ENCODE measurements around the gene STX11.

Gene STX11

DNA sequence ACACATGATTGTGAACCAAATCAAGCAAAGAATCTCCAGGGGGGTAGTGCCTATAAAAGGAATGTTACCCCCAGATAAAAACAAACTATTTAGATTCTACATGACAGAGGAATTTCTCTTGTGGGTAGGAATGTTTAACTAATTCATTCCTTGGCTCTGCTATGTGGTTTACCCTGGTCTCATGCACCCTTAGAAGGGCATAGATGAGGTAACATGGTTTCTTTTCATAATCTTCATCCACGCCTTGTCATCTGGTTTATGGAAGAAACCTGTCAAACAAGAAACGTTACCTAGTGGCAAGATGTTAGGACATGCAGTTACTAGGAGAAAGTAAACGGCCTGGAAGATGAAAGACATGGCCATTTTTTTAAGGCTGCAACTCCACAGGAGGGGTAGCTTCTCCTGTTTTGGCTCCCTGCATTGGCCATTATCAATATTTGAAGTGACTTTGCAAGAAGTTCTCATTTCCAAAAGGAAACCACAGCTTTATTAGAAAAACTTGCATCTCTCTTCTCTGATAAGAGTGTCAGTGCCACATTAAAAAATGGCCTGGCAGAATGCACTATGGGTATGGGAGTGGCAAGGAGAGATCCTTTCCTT lies 45.5 kb downstream of the STX11 start:
- no peak overlapping the region for H3K4me3 ChIP-seq (ENCODE audit: low read depth, low read length)
- TF ChIP-seq, protein P1, sequence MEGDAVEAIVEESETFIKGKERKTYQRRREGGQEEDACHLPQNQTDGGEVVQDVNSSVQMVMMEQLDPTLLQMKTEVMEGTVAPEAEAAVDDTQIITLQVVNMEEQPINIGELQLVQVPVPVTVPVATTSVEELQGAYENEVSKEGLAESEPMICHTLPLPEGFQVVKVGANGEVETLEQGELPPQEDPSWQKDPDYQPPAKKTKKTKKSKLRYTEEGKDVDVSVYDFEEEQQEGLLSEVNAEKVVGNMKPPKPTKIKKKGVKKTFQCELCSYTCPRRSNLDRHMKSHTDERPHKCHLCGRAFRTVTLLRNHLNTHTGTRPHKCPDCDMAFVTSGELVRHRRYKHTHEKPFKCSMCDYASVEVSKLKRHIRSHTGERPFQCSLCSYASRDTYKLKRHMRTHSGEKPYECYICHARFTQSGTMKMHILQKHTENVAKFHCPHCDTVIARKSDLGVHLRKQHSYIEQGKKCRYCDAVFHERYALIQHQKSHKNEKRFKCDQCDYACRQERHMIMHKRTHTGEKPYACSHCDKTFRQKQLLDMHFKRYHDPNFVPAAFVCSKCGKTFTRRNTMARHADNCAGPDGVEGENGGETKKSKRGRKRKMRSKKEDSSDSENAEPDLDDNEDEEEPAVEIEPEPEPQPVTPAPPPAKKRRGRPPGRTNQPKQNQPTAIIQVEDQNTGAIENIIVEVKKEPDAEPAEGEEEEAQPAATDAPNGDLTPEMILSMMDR (IDR thresholded peaks at IDR 0.05; ENCODE audit: low read depth, low read length, missing control alignments): no peak
- DNase-seq (ENCODE audit: low read depth): no peak

DNA sequence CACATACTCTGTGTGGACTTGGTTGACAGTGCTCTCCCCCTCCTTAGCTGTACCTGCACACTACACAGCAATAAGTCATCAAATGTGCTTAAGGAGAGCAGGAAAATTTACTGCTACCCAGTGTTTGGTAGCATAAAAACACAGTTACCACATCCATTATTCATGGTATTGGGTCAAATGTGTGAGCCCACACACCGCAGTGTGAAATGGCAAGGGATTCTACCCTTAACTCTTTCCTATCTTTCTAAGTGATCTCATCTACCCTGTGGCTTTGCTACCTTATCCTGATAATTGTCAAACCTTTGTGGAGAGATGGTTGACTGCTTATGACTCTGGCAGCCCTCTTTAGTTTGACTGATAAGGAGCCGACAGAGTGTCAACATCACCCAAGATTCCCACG lies 47.6 kb downstream of the STX11 start:
- H3K4me3 ChIP-seq (ENCODE audit: low read depth, low read length): no peak overlapping the region
- DNase-seq (ENCODE audit: low read depth): no peak
- TF ChIP-seq, protein P1 (IDR thresholded peaks at IDR 0.05; ENCODE audit: low read depth, low read length, missing control alignments): no peak

DNA sequence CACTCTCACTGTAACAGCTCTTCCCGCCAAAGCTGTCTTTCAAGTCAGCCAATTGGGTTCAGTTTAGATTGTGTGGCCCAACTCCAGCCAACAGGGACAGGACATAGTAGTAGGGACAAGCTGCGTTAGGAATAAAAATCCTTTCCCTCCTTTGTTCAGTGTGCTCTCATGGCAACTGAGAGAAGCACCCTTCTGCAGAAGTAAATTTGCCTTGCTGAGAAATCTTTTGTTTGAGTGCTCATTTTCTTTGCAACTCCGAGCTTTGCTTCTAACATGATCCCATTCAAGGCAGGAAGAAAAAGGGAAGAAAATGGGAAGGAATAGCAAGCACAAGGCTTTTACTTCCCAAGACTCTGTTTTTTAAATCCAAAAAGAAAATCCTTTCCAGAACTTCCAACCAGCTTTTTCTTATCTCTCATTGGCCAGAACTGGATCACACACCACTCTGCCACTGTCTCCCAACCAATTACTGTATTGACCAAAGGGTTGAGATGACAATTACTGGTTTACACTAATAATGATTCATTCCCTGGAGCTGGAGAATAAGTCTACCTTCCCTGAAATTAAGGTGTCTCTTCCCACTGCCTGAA lies 52.7 kb downstream of the STX11 start:
- H3K4me3 ChIP-seq (ENCODE audit: low read depth, low read length): no peak overlapping the region
- DNase-seq (ENCODE audit: low read depth): no peak
- TF ChIP-seq, protein P1 (IDR thresholded peaks at IDR 0.05; ENCODE audit: low read depth, low read length, missing control alignments): no peak

DNA sequence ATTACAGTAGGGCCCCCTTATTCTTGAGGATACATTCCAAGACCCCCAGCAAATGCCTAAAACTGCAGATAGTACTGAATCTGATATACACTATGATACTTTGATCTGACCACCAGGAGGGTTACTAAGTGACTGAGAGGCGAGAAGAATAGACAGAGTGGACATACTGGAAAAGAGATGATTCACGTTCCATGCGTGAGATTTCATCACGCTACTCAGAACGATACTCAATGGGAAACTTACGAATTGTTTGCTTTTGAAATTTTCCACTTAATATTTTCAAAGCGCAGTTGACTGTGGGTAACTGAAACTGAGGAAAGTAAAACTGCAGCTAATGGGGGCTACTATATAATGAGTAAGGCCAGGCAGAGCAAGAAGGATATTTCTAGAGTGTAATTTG lies 60.8 kb downstream of the STX11 start:
- DNase-seq (ENCODE audit: low read depth): no peak
- TF ChIP-seq, protein P1 (IDR thresholded peaks at IDR 0.05; ENCODE audit: low read depth, low read length, missing control alignments): no peak
- no peak overlapping the region for H3K4me3 ChIP-seq (ENCODE audit: low read depth, low read length)

DNA sequence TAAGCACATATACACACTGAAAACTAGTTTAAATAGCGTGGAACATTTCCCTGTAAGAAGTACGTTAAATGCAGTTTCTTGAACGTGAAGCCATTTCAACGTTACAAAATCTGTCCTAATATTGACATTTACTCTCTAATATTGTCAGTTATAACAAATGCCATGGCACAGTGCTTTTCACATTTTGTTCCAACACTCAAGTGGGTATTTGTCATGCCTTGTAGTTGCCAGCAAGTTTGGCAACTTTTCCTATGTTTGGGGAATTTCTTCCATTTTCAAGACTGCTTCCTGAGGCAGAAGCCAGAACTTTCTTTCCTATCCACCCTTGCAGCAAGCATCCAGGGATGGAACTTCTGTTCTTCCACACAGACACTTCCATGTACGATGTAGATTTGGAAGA lies 63.0 kb downstream of the STX11 start:
- DNase-seq (ENCODE audit: low read depth): no peak
- TF ChIP-seq, protein P1 (IDR thresholded peaks at IDR 0.05; ENCODE audit: low read depth, low read length, missing control alignments): no peak
- no peak overlapping the region for H3K4me3 ChIP-seq (ENCODE audit: low read depth, low read length)

DNA sequence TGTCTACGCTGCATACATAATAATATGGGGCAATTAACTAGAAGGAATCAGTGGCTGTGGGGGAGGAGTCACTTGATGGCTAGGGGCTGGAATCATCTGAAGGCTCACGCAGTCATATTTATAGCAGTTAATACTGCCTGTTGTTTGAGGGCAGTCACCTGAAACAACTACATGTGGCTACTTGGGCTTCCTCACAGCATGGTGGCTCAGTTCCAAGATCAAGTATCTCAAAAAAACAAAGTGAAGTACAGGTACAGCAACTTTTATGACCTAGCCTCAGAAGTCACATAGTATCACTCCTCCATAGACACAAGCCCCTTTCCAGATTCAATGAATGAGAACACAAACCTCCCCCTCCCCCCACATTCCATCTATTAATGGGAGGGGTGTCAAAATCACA lies 63.7 kb downstream of the STX11 start:
- H3K4me3 ChIP-seq (ENCODE audit: low read depth, low read length): no peak overlapping the region
- TF ChIP-seq, protein P1 (IDR thresholded peaks at IDR 0.05; ENCODE audit: low read depth, low read length, missing control alignments): no peak

More for the DNA sequence above, 63.7 kb downstream of the STX11 start:
- DNase-seq (ENCODE audit: low read depth): no peak
